ENCODE results near the gene SMG9. TPM values are rescaled to one million over a fixed set of nuclear protein-coding genes. Genes with fewer than 3 reads are reported as not detected.
A peak's percentile ranks its signal among the peaks of the same experiment; 100 is the strongest.

SMG9 gene
- total RNA-seq, 1 experiment from 2014 or later = 76.0 TPM

GRCh38 chr19:43700395-43701000, 54.3 kb downstream of the SMG9 start:
- Mint-ChIP-seq H3K36me3 (ENCODE audit: insufficient read depth, unreplicated experiment) (no peaks in the 10 kb centered on the region), H3K27ac (ENCODE audit: low read depth, unreplicated experiment) (peak overlapping the region; percentile 86), H3K4me1 (ENCODE audit: insufficient read depth, unreplicated experiment) (peaks cover 23% of the 10 kb centered on the region), H3K9me3 (ENCODE audit: unreplicated experiment) (no peaks in the 10 kb centered on the region), H3K4me3 (ENCODE audit: unreplicated experiment) (peak overlapping the region; percentile 59), H3K27me3 (ENCODE audit: insufficient read depth, unreplicated experiment) (no peaks in the 10 kb centered on the region)
- peak; percentile 85 for DNase-seq (ENCODE audit: unreplicated experiment)
- BruUV-seq (replicated peaks) = no TSS peak
- intact Hi-C loops (cut with micrococcal nuclease) = loop anchor here (2.0 kb wide), 1 partner anchor 32 kb away; no protein-coding TSS in a partner anchor
- ChIA-PET CTCF (interaction anchor here (0.6 to 1.4 kb wide), 2 partner anchors 32 to 145 kb away, joined by 3 to 4 read pairs; no protein-coding TSS in a partner anchor), POLR2A (interaction anchor here (0.6 to 1.5 kb wide), 7 partner anchors 14 to 54 kb away, joined by 3 to 11 read pairs (median 3); partner anchors contain the start of genes PLAUR and SMG9)
- TF ChIP-seq, protein P1, sequence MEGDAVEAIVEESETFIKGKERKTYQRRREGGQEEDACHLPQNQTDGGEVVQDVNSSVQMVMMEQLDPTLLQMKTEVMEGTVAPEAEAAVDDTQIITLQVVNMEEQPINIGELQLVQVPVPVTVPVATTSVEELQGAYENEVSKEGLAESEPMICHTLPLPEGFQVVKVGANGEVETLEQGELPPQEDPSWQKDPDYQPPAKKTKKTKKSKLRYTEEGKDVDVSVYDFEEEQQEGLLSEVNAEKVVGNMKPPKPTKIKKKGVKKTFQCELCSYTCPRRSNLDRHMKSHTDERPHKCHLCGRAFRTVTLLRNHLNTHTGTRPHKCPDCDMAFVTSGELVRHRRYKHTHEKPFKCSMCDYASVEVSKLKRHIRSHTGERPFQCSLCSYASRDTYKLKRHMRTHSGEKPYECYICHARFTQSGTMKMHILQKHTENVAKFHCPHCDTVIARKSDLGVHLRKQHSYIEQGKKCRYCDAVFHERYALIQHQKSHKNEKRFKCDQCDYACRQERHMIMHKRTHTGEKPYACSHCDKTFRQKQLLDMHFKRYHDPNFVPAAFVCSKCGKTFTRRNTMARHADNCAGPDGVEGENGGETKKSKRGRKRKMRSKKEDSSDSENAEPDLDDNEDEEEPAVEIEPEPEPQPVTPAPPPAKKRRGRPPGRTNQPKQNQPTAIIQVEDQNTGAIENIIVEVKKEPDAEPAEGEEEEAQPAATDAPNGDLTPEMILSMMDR (IDR thresholded peaks at IDR 0.05; ENCODE audit: unreplicated experiment) = no peak

DNA sequence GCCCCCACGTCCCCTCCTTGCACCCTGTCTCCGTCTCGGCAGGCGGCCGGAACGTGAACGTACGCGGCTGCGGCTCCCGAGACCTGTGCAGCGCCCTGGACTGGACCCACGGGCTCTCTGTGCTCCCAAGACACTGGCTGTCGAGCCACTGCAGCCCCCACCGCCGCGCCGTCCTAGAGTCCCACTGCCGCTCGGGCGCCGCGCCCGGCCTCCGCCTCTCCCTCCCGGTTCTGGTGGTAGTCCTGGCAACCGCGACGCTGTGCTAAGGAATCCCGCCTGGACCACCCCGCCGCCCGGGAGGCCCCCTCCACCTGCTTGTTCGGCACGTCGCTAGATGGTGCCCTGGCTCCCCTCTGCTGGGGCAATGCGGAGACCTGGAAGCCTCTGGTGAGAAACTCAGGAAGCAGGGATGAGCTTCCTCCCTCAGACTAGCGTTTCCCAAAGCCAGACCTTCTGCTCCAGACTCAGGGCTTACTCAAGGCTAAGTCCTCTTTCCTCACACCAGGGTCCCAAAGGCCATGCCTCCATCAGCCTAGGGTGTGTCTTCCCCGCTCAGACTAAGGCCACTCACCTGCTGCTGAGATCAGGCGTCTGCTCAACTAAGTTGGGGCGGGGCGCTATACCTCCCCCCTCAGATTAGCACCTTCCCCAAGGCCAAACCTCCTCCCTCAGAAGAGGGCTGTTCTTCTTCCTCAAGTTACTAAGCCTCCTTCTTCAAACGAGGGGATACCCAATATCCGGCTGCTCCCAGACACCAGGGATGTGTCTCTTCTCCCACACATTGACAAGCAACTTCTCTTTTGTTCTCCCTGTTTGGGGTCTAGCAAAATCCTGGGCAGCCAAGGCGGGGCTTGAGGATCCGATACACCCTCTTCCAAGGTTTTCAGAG, 55.0 kb downstream of the SMG9 start:
- ChIA-PET POLR2A (no interaction called here), CTCF (interaction anchor here (0.6 kb wide), 1 partner anchor 144 kb away, joined by 3 read pairs; no protein-coding TSS in a partner anchor)
- TF ChIP-seq, protein P1 (IDR thresholded peaks at IDR 0.05; ENCODE audit: unreplicated experiment) = no peak
- Mint-ChIP-seq H3K27ac (ENCODE audit: low read depth, unreplicated experiment) (peak overlapping the region; percentile 86), H3K4me3 (ENCODE audit: unreplicated experiment) (peak overlapping the region; percentile 59), H3K36me3 (ENCODE audit: insufficient read depth, unreplicated experiment) (no peaks in the 10 kb centered on the region), H3K27me3 (ENCODE audit: insufficient read depth, unreplicated experiment) (no peaks in the 10 kb centered on the region), H3K9me3 (ENCODE audit: unreplicated experiment) (no peaks in the 10 kb centered on the region), H3K4me1 (ENCODE audit: insufficient read depth, unreplicated experiment) (peaks cover 23% of the 10 kb centered on the region)
- no peak for DNase-seq (ENCODE audit: unreplicated experiment)
- intact Hi-C loops (cut with micrococcal nuclease) = loop anchor here (2.0 kb wide), 1 partner anchor 31 kb away; no protein-coding TSS in a partner anchor
- no TSS peak for BruUV-seq (replicated peaks)

GRCh38 chr19:43697295-43697694, 57.5 kb downstream of the SMG9 start:
- Mint-ChIP-seq H3K36me3 (ENCODE audit: insufficient read depth, unreplicated experiment) (no peaks in the 10 kb centered on the region), H3K9me3 (ENCODE audit: unreplicated experiment) (no peaks in the 10 kb centered on the region), H3K4me1 (ENCODE audit: insufficient read depth, unreplicated experiment) (peaks cover 16% of the 10 kb centered on the region), H3K4me3 (ENCODE audit: unreplicated experiment) (no peak overlapping the region), H3K27ac (ENCODE audit: low read depth, unreplicated experiment) (no peak overlapping the region), H3K27me3 (ENCODE audit: insufficient read depth, unreplicated experiment) (no peaks in the 10 kb centered on the region)
- no TSS peak for BruUV-seq (replicated peaks)
- POLR2A ChIA-PET = no interaction called here
- CTCF ChIA-PET = interaction anchor here (0.5 kb wide), 1 partner anchor 50 kb away, joined by 5 read pairs; no protein-coding TSS in a partner anchor
- DNase-seq (ENCODE audit: unreplicated experiment) = no peak
- intact Hi-C loops (cut with micrococcal nuclease) = no loop called here
- TF ChIP-seq, protein P1 (IDR thresholded peaks at IDR 0.05; ENCODE audit: unreplicated experiment) = no peak
